ENCODE results near the gene CAMKK2.
"Not testable (repeated sequence)": the region's sequence is repeated elsewhere in the genome, so short reads cannot be mapped to it uniquely, and the experiment has no call there.

Gene CAMKK2

GRCh38 chr12:121222847-121223246 lies 73.7 kb downstream of the CAMKK2 start:
- DNase-seq, result peak; percentile 21

GRCh38 chr12:121219353-121219986 lies 77.0 kb downstream of the CAMKK2 start:
- no peak for DNase-seq

GRCh38 chr12:121218588-121219352 lies 77.7 kb downstream of the CAMKK2 start:
- DNase-seq, result no peak

GRCh38 chr12:121217761-121218160 lies 78.7 kb downstream of the CAMKK2 start:
- DNase-seq, result no peak

- no peak for DNase-seq
These were observed 79.4 kb downstream of the CAMKK2 start for GRCh38 chr12:121217063-121217462.

- no peak for DNase-seq
These were observed 80.4 kb downstream of the CAMKK2 start for GRCh38 chr12:121216102-121216501.

GRCh38 chr12:121214855-121215745 lies 81.4 kb downstream of the CAMKK2 start:
- DNase-seq, result no peak

- DNase-seq, result no peak
These were observed 82.2 kb downstream of the CAMKK2 start for GRCh38 chr12:121214166-121214777.

- no peak for DNase-seq
These were observed 83.6 kb downstream of the CAMKK2 start for GRCh38 chr12:121212875-121213274.

GRCh38 chr12:121209624-121210572 lies 86.6 kb downstream of the CAMKK2 start, which contains the start of gene P2RX4:
Gene P2RX4, plus strand, starts transcription at chr12:121210129. Its CDS starts 36 bp downstream, at chr12:121210165.
- DNase-seq, result peak; percentile 78

- no peak for DNase-seq
These were observed 87.3 kb downstream of the CAMKK2 start for GRCh38 chr12:121209221-121209620.

GRCh38 chr12:121208571-121208970 lies 87.9 kb downstream of the CAMKK2 start:
- DNase-seq, result not testable (repeated sequence)

GRCh38 chr12:121205491-121205890 lies 91.0 kb downstream of the CAMKK2 start:
- no peak for DNase-seq

- no peak for DNase-seq
These were observed 93.0 kb downstream of the CAMKK2 start for GRCh38 chr12:121203482-121203881.

- DNase-seq, result no peak
These were observed 93.8 kb downstream of the CAMKK2 start for GRCh38 chr12:121202407-121203355.

GRCh38 chr12:121201140-121201539 lies 95.4 kb downstream of the CAMKK2 start:
- DNase-seq, result not testable (repeated sequence)

- DNase-seq, result no peak
These were observed 97.6 kb downstream of the CAMKK2 start for GRCh38 chr12:121198949-121199348.

GRCh38 chr12:121196902-121197301 lies 99.6 kb downstream of the CAMKK2 start:
- no peak for DNase-seq

- no peak for DNase-seq
These were observed 105.4 kb downstream of the CAMKK2 start for GRCh38 chr12:121191151-121191550.

- no peak for DNase-seq
These were observed 105.9 kb downstream of the CAMKK2 start for GRCh38 chr12:121190523-121191031.

Measured in activated effector memory CD4-positive, alpha-beta T cell treated with Interleukin-2 at 50 U/mL for 16 hours (primary cell).